HUDEP-2 (cell line): Measurements from ENCODE around the gene CYB561D1.

ENCODE experiments used
- DNase-seq, 76 experiments: peaks; one replicate each; lab custom pipeline; 2025; ENCODE audit not compliant: unreplicated experiment in 76 of 76; lab: John Stamatoyannopoulos, UW

CYB561D1 gene

DNA sequence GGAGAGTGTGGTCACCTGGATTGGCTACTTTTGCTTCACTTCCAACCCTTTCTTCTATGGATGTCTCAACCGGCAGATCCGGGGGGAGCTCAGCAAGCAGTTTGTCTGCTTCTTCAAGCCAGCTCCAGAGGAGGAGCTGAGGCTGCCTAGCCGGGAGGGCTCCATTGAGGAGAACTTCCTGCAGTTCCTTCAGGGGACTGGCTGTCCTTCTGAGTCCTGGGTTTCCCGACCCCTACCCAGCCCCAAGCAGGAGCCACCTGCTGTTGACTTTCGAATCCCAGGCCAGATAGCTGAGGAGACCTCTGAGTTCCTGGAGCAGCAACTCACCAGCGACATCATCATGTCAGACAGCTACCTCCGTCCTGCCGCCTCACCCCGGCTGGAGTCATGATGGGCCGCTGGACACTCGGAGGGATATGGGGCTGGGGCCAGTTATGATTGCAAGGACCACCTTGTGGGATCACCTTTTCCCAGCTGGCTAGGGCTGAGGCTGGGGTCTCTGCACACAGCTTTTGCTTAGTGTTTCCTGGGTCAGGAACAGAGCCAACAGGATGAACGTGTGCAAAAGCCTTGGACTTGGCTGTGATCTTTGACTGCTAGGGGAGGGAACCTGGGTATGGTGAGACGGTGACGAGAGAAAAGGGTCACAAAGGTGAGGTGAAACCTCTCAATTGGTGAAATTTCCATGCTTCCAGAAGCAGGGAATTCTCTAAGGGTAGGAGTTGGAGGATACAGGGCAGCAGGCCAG is 50.3 kb downstream of the CYB561D1 start:
- DNase-seq = no peak

DNA sequence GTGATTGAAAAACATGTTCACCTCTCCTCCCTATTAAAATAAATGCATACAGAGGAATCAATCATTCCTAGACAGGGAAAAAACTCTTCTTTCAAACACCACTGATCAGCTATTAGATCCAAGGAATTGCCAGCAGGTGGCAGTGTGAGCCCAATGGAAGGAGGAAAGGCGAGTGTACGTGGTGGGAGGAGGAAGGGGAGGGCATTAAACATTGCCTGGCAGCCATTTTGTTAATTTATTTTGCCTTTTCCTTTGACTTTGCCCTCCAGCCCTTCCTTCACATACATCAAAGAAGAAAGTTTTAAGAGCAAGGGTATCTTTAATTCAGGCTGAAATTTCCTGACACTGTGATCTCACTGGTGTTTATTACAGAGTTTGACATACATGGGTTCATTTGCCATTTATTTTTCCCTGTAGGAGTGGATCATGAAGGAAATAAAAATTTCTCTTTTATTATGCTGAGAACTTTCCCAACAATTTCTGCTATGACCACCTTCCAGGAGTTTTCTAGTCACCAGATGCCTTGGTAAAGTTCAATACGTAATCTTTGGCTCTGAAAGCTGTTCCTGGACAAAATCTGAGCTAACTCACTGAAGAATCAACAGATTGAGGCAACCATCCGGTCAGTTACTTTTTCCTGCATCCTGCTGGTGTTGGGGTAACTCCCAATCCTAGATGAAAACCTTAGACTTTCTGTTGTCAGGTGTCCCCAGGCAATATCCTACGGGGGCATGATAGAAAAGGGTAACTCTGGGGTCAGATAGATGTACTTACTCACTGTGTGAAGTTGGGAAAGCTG is 52.6 kb downstream of the CYB561D1 start:
- DNase-seq = peak in 72 of 76 experiments; percentile 21 to 88 (median 74)

DNA sequence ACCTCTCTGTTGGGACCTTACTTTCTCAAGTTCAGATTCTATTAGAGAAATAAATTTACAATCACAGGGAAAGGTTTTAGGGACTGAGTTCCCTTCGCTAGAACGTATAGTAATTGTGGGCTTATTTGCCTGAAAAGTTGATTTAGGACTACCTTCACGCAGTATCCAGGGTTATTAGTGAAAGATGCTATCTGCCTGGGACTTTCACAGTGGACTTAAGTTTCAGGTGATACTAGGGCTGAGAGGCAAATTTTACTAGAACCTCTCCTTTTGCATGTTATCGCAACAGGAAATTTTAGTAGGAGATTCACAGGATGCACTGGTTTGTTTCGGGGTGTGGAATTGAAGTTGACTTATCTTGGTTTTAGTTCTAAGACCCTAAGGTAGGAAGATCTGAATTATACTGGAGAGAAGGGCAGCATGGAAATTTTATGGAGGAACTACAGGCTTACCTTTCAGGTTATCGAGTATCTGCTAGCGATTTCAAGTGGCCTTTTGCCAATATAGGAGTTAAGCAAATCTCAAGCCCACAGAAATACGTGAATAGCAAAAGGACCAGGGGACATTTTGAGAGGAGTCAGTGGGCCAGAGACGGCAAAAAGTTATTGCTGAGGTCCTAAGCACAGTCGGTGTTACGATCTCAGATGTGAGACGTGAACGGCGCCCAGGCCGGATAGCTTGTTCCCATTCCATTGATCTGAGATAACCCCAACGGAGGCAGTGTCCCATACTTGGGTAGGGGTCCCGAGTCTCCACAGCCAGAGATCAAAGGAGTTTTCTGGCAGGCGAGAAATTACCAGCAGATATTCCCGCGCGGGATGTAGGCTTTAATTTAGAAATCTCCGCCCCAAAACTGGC is 53.8 kb downstream of the CYB561D1 start:
- peak in 3 of 76 experiments; percentile 2 to 50 (median 4) for DNase-seq

DNA sequence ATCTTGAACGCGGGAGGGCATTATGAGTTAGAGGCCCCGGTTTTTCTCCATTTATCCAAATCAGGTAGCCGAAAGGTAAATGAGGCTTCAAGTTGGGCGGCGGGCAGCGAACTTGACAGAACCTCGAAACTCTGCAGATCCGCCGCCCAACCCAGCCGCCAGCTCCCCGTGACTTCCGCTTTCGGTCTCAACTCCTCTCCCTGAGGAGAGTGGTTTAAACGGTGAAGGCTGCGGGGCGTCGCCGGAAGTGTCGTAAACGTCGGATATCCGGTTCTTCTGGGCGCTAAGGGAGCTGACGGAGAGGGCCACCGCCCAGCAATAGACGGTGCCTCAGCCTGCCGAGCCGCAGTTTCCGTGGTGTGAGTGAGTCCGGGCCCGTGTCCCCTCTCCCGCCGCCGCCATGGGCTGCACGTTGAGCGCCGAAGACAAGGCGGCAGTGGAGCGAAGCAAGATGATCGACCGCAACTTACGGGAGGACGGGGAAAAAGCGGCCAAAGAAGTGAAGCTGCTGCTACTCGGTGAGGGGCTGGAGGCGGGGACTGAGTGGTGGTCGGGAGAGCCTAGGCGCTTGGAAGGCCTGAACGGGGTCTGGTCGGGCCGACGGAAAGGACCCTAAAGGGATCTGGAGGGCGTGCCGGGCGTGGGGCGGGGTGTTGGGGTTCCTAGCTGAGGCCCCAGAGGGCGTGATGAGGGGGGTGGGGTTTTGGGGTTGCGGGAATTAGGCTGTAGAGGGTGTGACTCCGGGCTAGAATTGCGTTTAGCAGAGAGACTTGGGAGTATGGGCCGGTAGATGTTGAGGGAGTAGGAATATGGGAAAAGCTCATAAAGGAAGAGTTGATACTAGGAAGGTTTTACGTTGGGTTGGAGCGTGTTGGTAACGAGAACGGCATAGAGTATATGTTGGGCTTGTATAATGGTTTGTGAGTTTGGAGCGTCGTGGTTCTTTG is 54.7 kb downstream of the CYB561D1 start, which contains the start of gene GNAI3:
GNAI3 (plus strand) TSS at position 295 of the 947 bp plus-strand sequence; CDS start at position 401, 106 bp downstream.
- DNase-seq = peak in 75 of 76 experiments; percentile 24 to 95 (median 88)
